HG02943 (cell line): ENCODE data around the gene KIF1A.

Source experiments
- ATAC-seq: cut with Tn5 transposase; IDR thresholded peaks from one replicate; pipeline ENCODE4 v1.9.1; 2021; ENCODE audit warnings: mild to moderate bottlenecking, low read depth, moderate library complexity; ENCODE audit not compliant: unreplicated experiment

Gene KIF1A

DNA sequence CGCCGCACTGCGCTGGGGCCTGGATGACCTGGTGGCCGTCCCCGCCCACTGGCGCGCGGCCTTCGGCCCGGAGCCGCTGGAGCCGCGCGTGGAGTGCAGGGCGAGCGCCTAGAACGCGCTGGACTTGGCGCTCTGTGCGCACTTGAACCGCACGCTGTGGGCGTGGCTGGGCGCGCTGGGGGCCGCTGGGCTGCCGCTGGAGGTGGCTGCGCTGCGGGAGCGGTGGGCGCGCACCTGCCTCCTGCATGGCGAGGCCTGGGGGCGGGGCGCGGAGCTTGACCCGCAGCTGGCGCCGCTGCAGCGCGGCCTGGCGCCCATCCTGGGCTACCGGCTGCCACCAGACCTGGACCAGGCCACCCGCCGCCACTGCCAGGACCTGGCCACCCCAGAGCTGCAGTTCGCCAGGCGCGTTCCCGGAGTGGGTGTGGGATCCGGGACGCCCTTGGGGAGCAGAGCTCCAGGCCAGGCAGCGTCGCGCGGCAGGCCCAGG lies 147.3 kb downstream of the KIF1A start:
- no peak for ATAC-seq

DNA sequence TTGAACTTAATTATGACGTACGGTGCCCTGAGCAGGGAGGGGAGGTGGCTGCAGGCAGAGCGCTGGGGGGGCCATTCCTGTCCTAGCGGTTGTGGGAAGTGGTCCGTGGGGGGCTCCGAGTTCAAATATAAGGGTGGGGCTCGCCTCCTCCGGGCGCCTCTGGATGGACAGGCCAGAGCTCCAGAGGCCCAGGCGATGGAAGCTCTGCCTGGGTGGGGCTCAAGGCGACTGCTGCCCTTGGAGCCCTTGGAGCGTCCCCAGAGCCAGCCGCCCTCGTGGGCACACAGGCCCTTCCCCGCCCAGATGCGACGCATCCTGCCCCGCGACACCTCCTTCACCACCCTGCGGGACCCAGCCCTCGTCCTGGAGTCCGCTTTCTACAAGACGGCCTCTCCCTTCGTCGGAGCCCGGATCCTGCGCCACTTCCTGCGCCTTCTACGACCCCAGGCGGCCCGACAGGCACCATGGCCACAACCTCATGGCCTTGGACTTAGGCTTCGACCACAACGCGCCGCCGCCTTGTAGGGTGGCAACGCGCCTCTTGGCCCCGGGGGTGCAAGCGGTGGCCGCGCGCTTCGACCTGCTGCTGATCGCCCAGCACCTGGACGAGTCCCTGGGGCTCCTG lies 147.8 kb downstream of the KIF1A start:
- ATAC-seq, result no peak

DNA sequence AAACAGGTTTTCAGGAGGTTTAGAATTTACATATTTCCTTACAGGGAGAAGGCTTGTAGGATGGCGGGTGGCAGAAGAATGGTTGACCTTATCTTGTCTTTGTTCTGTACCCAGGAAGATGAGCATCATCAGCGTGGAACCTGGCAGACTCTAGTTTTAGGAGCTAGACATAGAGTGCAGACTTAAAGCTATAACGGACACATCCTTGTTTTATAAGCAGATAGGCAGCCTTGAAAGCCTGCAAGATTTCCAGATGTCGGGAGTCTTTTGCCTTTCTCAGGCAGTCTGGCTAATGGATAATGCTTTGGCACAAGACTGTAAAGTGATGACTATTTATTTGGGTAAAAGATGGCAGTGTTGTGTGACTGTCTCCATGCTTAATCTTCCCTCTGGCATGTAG lies 149.1 kb downstream of the KIF1A start:
- no peak for ATAC-seq

DNA sequence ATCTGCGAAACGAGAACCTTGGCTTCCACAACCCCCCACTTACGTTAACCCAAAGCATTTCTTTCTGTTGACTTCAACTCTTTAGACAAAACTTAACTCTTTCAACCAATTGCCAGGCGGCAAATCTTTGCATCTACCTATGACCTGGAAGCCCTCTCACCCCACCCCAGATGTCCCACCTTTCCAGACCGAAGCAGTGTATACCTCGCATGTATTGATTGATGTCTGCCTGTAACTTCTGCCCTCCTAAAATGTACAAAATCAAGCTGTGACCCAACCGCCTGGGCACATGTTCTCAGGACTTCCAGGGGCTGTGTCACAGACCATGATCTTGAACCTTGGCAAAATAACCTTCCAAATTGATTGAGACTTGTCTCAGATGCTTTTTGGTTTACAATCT lies 149.6 kb downstream of the KIF1A start:
- no peak for ATAC-seq

DNA sequence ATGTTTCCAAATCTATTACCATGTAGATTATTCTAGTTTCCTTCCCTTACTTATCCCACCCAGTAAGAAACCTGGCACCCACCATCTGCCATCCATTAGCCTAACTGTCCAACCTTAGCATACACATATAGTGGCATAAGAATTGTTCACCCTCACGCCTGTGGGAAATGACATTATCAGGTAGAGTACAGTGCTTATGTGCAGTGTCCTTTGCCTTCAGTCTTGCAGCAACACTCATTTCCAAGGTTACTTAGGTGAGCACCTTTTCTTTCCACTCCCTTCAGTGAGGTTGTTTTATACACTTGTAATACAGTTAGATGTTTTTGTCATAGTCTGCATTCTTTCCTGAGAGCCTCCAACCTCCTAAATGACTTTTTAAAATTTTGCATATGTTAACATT lies 155.4 kb downstream of the KIF1A start:
- no peak for ATAC-seq
